Uterus (tissue), 4 donors: ENCODE results near the gene KCNJ18. TPM values are rescaled to one million over a fixed set of nuclear protein-coding genes. Genes with fewer than 3 reads are reported as not detected.
"Not testable (repeated sequence)": the region's sequence is repeated elsewhere in the genome, so short reads cannot be mapped to it uniquely, and the experiment has no call there.

Experiments used
- DNase-seq, 2 donors: peaks; one replicate each; pipeline ENCODE4 v3.0.0-alpha.2; 2019 to 2020
- H3K27ac ChIP-seq, 2 donors: fragments of 200-600 bp; sonication (generic); 1 replicate in 1 of 2; 2 replicates in 1 of 2; pipeline ENCODE4 v1.5.1; 2016 to 2018
- H3K27me3 ChIP-seq, 2 donors: fragments of 200-600 bp; sonication (generic); one replicate each; pipeline ENCODE4 v1.5.1; 2018 to 2019; ENCODE audit warnings: control low read depth in 1 of 2
- H3K36me3 ChIP-seq, 2 donors: fragments of 200-600 bp; sonication (generic); one replicate each; pipeline ENCODE4 v1.5.1; 2019; ENCODE audit warnings: control low read depth in 1 of 2
- H3K4me1 ChIP-seq, 2 donors: fragments of 200-600 bp; sonication (generic); one replicate each; pipeline ENCODE4 v1.5.1; 2018 to 2019; ENCODE audit warnings: control low read depth in 1 of 2
- H3K4me3 ChIP-seq, 2 donors: fragments of 200-600 bp; sonication (generic); 1 replicate in 1 of 2; 2 replicates in 1 of 2; pipeline ENCODE4 v1.5.1; 2018 to 2019; ENCODE audit warnings: mild to moderate bottlenecking in 1 of 2
- H3K9me3 ChIP-seq, 2 donors: fragments of 200-600 bp; sonication (generic); one replicate each; pipeline ENCODE4 v1.5.1; 2019; ENCODE audit warnings: control low read depth in 1 of 2
- POLR2A ChIP-seq, 2 donors: fragments of 450-650 bp; IDR thresholded peaks; one replicate each; pipeline ENCODE4 v1.6.1; 2016; ENCODE audit warnings: antibody characterized with exemption in 2 of 2, mild to moderate bottlenecking in 1 of 2, moderate library complexity in 1 of 2
- intact Hi-C: fragments of 100-400 bp; cut with DNase I; formaldehyde crosslinking; loops from one replicate; pipeline ENCODE4 v1.15.1; 2023; ENCODE audit warnings: low total_unique reads
- total RNA-seq, 4 donors: library from RNA; depleted of rRNA in 3 of 4; stranded (reverse); fragments of >200 nt in 3 of 4; gene quantifications; one replicate each; pipeline versions ENCODE4 v1.1.0 to v1.2.4, GENCODE V29; 2014 to 2023
- TF ChIP-seq, protein P1 (sequence below), 4 experiments: fragments of 200-600 bp in 2 of 4; fragments of 450-650 bp in 2 of 4; sonication (generic) in 2 of 4; IDR thresholded peaks; one replicate each; pipeline ENCODE4 v1.5.1; 2016 to 2019; ENCODE audit warnings: antibody characterized with exemption in 4 of 4, mild to moderate bottlenecking in 2 of 4, moderate library complexity in 1 of 4
- donor health status: DM: yes; HTN: yes; CAD: no.

The KCNJ18 gene
- total RNA-seq, 4 donors from 2014 or later: not detected

GRCh38 chr17:21677911-21678310, 14.4 kb upstream of the KCNJ18 start:
- Histone ChIP-seq H3K27me3 (no peaks in the 10 kb centered on the region), H3K4me3 (no peak overlapping the region), H3K27ac (no peak overlapping the region), H3K9me3 (no peaks in the 10 kb centered on the region), H3K36me3 (no peaks in the 10 kb centered on the region), H3K4me1 (no peaks in the 10 kb centered on the region)
- intact Hi-C loops: no loop called here
- DNase-seq: peak in 1 of 2 donors; percentile 7
- TF ChIP-seq, protein P1, sequence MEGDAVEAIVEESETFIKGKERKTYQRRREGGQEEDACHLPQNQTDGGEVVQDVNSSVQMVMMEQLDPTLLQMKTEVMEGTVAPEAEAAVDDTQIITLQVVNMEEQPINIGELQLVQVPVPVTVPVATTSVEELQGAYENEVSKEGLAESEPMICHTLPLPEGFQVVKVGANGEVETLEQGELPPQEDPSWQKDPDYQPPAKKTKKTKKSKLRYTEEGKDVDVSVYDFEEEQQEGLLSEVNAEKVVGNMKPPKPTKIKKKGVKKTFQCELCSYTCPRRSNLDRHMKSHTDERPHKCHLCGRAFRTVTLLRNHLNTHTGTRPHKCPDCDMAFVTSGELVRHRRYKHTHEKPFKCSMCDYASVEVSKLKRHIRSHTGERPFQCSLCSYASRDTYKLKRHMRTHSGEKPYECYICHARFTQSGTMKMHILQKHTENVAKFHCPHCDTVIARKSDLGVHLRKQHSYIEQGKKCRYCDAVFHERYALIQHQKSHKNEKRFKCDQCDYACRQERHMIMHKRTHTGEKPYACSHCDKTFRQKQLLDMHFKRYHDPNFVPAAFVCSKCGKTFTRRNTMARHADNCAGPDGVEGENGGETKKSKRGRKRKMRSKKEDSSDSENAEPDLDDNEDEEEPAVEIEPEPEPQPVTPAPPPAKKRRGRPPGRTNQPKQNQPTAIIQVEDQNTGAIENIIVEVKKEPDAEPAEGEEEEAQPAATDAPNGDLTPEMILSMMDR (IDR thresholded peaks at IDR 0.05): no peak
- no peak for TF ChIP-seq POLR2A (IDR thresholded peaks at IDR 0.05)

- no peak overlapping the region for H3K27ac ChIP-seq
- TF ChIP-seq, protein P1 (IDR thresholded peaks at IDR 0.05): no peak
- TF ChIP-seq POLR2A (IDR thresholded peaks at IDR 0.05): no peak
- H3K4me3 ChIP-seq: no peak overlapping the region
- intact Hi-C loops: no loop called here
- no peaks in the 10 kb centered on the region for H3K27me3 ChIP-seq
- H3K36me3 ChIP-seq: no peaks in the 10 kb centered on the region
- H3K9me3 ChIP-seq: no peaks in the 10 kb centered on the region
- H3K4me1 ChIP-seq: no peaks in the 10 kb centered on the region
- DNase-seq: peak in 1 of 2 donors; percentile 13
Measured at GRCh38 chr17:21678393-21679081, 13.8 kb upstream of the KCNJ18 start.

DNA sequence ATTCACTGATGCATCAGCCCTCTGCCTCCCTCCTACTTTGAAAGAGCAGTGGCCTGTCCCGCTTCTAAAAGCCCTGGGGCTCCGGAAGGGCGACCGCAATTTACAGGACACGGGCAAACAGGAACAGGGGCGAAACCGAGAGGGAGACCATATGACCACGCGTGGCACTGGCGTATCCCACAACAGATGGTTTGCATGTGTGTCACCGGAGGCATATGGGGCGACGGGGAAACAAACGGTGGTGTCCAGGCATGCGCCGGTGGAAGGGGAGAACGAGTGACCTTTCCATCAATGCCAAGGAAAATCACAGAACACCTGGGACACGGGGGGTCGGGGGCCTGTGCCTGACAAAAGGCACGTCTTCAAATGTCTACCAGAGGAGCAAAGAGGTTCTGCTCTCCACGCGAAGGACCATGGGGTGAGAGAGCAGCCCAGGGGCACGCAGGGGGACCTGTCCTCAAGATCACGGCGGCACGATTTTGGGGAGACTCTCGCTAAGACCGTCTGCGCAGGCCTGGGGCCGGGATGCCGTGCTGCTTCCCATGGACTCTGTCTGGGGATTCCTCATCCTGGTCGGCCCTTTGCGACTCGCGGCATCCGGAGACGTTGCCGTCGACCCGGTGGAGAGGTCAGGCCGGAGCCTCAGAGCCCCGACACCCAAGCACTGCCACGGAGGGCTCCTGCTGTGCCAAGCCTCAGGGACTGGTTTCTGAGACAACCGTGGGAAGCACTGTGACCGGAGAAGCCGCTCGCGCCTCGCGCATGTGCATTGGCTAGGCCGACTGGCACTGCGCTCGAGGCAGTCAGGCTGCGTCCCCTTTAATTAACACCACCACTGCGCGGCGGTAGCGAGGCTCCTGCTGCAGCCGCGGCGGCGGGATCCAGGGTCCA, 12.8 kb upstream of the KCNJ18 start:
- Histone ChIP-seq H3K4me3 (no peak overlapping the region), H3K4me1 (no peaks in the 10 kb centered on the region), H3K36me3 (no peaks in the 10 kb centered on the region), H3K27me3 (no peaks in the 10 kb centered on the region), H3K9me3 (no peaks in the 10 kb centered on the region), H3K27ac (no peak overlapping the region)
- intact Hi-C loops: no loop called here
- TF ChIP-seq, protein P1 (IDR thresholded peaks at IDR 0.05): no peak
- no peak for TF ChIP-seq POLR2A (IDR thresholded peaks at IDR 0.05)
- DNase-seq: peak in 1 of 2 donors; percentile 8

DNA sequence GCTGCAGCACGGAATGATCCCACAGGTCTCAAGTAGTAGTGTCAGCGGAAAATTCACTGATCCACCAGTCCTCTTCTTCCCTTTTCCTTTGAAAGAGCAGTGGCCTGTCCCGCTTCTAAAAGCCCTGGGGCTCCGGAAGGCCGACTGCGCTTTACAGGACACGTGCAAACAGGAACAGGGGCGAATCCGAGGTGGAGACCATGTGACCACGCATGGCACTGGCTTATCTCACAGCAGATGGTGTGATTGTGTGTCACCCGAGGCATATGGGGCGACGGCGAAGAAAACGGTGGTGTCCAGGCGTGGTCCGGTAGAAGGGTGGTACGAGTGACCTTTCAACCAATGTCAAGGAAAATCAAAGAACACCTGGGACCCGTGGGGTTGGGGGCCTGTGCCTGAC, 12.0 kb upstream of the KCNJ18 start:
- H3K4me3 ChIP-seq: no peak overlapping the region
- no peaks in the 10 kb centered on the region for H3K36me3 ChIP-seq
- H3K27me3 ChIP-seq: no peaks in the 10 kb centered on the region
- intact Hi-C loops: no loop called here
- no peaks in the 10 kb centered on the region for H3K4me1 ChIP-seq
- TF ChIP-seq, protein P1 (IDR thresholded peaks at IDR 0.05): no peak
- no peak for TF ChIP-seq POLR2A (IDR thresholded peaks at IDR 0.05)
- DNase-seq: no peak
- H3K27ac ChIP-seq: no peak overlapping the region
- no peaks in the 10 kb centered on the region for H3K9me3 ChIP-seq

DNA sequence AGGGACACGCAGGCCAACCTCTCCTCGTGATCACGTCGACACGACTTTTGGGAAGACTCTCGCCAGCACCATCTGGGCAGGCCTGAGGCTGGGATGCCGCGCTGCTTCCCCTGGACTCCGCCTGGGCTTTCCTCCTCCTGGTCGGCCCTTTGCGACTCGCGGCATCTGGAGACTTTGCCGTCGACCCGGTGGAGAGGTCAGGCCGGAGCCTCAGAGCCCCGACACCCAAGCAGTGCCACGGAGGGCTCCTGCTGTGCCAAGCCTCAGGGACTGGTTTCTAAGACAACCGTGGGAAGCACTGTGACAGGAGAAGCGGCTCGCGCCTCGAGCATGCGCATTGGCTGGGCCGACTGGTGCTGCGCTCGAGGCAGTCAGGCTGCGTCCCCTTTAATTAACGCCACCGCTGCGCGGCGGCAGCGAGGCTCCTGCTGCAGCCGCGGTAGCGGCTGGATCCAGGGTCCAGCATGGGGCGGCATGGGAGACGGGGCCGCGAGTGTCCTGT, 11.4 kb upstream of the KCNJ18 start:
- H3K27ac ChIP-seq, DNase-seq, H3K4me1 ChIP-seq, H3K27me3 ChIP-seq, H3K36me3 ChIP-seq, H3K9me3 ChIP-seq, intact Hi-C loops, H3K4me3 ChIP-seq: not testable (repeated sequence)

GRCh38 chr17:21681576-21681975, 10.7 kb upstream of the KCNJ18 start:
- intact Hi-C loops, H3K27me3 ChIP-seq, H3K36me3 ChIP-seq, H3K27ac ChIP-seq, H3K4me3 ChIP-seq, H3K4me1 ChIP-seq, DNase-seq, H3K9me3 ChIP-seq: not testable (repeated sequence)

DNA sequence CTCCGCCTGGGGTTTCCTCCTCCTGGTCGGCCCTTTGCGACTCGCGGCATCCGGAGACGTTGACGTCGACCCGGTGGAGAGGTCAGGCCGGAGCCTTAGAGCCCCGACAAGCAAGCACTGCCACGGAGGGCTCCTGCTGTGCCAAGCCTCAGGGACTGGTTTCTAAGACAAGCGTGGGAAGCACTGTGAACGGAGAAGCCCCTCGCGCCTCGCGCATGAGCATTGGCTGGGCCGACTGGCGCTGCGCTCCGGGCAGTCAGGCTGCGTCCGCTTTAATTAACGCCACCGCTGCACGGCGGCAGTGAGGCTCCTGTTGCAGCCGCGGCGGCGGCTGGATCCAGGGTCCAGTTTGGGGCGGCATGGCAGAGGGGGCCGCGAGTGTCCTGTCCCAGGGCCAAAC, 10.2 kb upstream of the KCNJ18 start:
- H3K27me3 ChIP-seq, H3K27ac ChIP-seq, H3K4me3 ChIP-seq, DNase-seq, H3K9me3 ChIP-seq, H3K4me1 ChIP-seq, intact Hi-C loops, H3K36me3 ChIP-seq: not testable (repeated sequence)

DNA sequence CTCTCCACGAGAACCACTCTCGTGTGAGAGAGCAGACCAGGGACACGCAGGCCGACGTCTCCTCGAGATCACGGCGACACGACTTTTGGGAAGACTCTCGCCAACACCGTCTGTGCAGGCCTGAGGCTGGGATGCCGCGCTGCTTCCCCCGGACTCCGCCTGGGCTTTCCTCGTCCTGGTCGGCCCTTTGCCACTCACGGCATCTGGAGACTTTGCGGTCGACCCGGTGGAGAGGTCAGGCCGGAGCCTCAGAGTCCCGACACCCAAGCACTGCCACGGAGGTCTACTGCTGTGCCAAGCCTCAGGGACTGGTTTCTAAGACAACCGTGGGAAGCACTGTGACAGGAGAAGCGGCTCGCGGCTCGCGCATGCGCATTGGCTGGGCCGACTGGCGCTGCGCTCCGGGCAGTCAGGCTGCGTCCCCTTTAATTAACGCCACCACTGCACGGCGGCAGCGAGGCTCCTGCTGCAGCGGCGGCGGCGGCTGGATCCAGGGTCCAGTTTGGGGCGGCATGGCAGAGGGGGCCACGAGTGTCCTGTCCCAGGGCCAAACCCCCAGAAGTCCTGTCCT, 9.1 kb upstream of the KCNJ18 start:
- H3K9me3 ChIP-seq, H3K27ac ChIP-seq, H3K36me3 ChIP-seq, DNase-seq, H3K27me3 ChIP-seq, H3K4me3 ChIP-seq, intact Hi-C loops, H3K4me1 ChIP-seq: not testable (repeated sequence)
